ENCODE data around the gene SELENON.

DNA sequence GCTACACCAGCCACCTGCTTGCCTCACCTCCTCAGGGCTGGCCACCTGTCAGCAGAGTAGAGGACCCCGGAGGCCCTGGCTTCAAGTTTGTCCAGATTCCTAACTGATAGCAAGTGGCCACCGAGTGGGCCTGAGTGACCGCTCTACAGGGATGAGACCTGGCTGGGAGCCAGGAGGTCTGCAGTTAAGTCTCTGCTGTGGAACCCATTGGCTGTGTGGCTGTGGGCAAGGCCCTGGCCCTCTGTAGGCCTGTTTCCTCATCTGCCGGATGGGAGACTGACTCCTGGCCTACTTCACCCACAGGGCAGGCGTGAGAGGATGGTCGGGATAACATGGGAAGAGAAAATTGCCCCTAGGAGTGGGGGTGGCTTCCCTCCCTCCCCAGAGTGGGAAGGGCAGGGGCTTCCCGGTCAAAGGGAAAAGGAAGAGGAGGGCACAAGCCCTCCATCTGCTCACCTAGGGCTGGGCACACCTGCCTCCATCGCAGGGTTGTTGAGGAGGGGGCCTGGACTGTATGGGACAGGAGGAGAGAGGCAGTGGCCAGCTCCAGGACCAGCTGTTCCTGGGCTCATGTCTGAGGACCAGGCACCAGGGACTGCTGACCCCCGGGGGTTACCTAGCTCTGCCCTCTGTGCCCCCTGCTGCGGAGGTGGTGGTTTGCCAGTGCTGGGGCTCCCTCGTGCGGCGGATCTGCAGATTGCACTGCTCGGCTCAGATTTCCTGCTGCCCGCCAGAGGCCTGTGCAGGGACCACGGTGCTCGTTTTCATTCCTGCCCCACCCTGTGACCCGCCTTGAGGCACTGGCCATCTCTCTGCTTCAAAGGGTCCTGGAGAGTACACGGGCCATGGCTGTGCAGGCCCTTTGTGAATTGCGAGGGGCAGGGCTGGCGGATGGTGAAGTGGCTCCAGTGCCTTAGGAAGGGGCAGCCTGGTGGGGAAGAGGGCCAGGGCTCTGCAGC is 10.6 kb downstream of the SELENON start:
- TF ChIP-seq NFRKB (IDR thresholded peaks at IDR 0.05), result no peak
- TF ChIP-seq FOXM1 (IDR thresholded peaks at IDR 0.05; ENCODE audit: borderline replicate concordance), result no peak
- no peak for TF ChIP-seq CTBP1 (IDR thresholded peaks at IDR 0.05; ENCODE audit: borderline replicate concordance)
- no peak for TF ChIP-seq SP1 (IDR thresholded peaks at IDR 0.05)
- no peak for TF ChIP-seq TARDBP (IDR thresholded peaks at IDR 0.05)
- TF ChIP-seq, protein P1, sequence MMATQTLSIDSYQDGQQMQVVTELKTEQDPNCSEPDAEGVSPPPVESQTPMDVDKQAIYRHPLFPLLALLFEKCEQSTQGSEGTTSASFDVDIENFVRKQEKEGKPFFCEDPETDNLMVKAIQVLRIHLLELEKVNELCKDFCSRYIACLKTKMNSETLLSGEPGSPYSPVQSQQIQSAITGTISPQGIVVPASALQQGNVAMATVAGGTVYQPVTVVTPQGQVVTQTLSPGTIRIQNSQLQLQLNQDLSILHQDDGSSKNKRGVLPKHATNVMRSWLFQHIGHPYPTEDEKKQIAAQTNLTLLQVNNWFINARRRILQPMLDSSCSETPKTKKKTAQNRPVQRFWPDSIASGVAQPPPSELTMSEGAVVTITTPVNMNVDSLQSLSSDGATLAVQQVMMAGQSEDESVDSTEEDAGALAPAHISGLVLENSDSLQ (IDR thresholded peaks at IDR 0.05), result no peak
- TF ChIP-seq LEF1 (IDR thresholded peaks at IDR 0.05; ENCODE audit: borderline replicate concordance), result no peak
- no peak for TF ChIP-seq L3MBTL2 (conservative IDR thresholded peaks at IDR 0.05)
- no peak for TF ChIP-seq BHLHE40 (IDR thresholded peaks at IDR 0.05; ENCODE audit: borderline replicate concordance)
- no peak for TF ChIP-seq HDGF (IDR thresholded peaks at IDR 0.05; ENCODE audit: borderline replicate concordance)
- TF ChIP-seq FOXK2 (IDR thresholded peaks at IDR 0.05), result no peak
- no peak for TF ChIP-seq ARNT (IDR thresholded peaks at IDR 0.05)
- no peak for TF ChIP-seq ZNF384 (IDR thresholded peaks at IDR 0.05)
- no peak for TF ChIP-seq SUZ12 (IDR thresholded peaks at IDR 0.05)
